ELF-1 (cell line): ENCODE results near the gene NUBP1.

Experiments used
- DNase-seq: peaks from one replicate; pipeline ENCODE4 v3.0.0-alpha.2; 2016; ENCODE audit warnings: low read depth, low spot score

Gene NUBP1

DNA sequence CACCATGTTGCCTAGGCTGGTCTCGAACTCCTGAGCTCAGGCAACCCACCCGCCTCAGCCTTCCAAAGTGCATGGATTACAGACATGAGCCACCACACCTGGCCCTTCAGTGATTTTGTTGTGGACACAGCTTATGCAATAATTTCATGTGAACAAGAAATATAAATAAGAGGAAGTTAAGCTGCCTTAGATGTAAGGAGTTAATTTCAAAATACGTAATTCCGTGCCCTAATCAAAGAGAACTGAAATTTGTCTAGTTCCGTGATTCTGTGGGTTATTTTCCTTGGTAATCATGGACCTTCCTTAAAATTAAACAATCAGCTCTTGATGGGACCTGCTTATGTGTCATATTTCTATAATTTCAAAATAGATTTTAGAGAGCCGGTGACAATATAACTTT is 63.1 kb downstream of the NUBP1 start:
- no peak for DNase-seq

DNA sequence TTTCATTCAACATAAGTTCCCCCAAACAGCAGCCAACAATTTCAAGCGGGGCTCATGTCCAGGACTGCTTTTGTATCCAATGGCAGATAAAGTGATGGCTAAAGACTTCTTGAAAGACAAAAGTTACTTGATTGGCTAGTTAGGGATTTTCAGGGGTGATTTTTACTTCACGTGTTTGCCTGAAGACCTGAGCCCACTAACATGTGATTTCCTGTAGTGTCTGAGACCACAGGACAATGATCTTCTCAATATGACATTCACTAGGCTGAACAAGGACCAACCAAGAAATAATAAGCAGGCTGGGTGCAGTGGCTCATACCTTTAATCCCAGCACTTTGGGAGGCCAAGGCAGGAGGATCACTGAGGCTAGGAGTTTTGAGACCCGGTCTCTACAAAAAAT is 64.6 kb downstream of the NUBP1 start:
- no peak for DNase-seq

DNA sequence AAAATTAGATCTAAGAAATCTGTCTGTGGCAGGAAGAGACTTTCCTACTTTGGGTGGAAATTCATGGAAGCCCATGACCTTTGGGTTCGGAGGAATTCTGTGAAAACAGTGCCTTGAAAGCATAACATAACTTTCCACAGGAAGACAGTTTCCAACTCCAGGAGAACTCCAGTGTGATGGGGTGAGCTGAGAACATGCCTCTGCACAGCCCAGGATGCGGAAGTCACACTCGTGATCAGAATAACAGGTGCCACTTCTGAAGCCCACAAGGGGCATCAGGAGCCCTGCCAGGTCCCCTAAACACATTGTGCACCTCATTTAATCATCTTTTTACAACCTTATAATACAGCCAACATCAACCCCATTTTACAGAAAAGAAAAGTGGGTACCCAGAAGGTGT is 65.2 kb downstream of the NUBP1 start:
- DNase-seq = no peak

DNA sequence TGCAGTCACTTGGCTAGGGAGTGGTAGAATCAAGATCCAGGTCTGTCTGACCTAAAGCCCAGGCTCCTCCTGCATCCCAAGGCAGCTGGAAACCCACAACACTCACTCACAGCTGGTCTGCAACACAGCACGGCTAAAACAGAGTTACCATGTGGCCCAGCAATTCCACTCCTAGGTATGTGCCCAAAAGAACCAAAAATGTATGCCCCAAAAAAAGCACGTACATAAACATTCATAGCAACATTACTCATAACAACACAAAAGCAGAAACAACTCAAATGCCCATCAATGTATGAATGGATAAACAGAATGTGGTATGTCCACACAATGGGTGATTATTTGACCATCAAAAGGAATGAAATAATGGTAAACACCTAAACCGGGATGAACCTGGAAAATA is 66.1 kb downstream of the NUBP1 start:
- DNase-seq = no peak

DNA sequence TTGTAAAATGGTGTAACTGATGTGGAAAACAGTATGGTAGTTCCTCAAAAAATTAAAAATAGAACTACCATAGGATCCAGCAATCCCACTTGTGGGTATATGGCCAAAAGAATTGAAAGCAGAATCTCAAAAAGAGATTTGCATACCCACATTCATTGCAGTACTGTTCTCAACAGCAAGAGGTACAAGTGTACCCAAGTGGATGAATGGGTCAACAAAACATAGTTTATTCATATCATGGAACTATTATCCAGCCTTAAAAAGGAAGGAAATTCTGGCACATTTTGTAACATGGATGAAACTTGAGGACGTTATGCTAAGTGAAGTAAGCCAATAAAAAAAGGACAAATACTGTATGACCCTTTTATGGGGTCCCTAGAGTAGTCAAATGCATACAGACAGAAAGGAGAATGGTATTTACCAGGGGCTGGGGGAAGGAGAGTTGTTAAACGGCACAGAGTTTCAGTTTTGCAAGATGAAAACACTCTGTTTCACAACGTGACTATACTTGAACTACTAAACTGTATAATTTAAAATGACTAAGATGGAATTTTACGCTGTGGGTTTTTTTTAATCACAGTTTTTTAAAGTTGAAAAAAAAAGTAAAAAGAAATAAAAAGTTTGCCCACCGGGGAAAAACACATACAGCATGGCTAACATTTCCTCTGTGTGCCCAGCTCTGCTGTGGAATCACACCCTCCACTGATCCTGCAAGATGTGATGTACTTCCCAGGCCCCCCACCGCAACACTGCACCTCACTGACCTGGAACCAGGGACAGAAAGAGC is 68.9 kb downstream of the NUBP1 start:
- DNase-seq = no peak

DNA sequence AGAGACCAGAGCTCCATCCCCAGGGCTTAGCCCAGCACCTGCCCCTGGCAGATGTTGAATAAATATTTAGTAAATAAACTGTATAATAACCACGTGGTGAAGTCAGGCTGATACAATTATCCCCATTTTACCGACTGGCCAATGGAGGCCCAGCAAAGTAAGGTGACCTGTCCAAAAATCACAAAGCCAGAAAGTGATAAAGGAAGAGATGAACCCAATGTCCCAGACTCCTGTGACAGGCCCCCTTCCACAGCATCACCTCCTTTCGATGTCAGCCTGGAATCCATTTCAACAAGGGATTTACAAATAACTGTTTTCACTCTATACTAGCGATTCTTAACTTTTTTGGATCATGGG is 69.4 kb downstream of the NUBP1 start:
- DNase-seq = no peak

DNA sequence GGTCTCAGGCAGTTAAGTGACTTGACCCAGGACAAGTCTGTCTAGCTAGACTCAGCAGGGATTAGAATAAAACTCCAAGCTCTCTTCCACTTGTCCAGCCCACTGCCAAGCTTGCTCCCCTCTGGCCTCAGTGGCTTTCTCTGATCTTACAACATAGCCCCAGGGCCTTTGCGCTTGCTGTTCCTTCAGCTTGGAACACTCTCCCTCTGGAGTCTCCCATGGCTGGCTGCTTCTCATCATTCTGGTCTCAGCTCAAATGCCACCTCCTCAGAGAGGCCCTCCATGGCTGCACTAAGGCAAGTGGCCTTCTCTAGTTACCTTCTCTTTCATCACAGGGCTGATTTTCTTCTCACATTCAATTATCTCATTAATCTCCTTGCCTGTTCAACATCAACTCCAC is 73.9 kb downstream of the NUBP1 start:
- no peak for DNase-seq

DNA sequence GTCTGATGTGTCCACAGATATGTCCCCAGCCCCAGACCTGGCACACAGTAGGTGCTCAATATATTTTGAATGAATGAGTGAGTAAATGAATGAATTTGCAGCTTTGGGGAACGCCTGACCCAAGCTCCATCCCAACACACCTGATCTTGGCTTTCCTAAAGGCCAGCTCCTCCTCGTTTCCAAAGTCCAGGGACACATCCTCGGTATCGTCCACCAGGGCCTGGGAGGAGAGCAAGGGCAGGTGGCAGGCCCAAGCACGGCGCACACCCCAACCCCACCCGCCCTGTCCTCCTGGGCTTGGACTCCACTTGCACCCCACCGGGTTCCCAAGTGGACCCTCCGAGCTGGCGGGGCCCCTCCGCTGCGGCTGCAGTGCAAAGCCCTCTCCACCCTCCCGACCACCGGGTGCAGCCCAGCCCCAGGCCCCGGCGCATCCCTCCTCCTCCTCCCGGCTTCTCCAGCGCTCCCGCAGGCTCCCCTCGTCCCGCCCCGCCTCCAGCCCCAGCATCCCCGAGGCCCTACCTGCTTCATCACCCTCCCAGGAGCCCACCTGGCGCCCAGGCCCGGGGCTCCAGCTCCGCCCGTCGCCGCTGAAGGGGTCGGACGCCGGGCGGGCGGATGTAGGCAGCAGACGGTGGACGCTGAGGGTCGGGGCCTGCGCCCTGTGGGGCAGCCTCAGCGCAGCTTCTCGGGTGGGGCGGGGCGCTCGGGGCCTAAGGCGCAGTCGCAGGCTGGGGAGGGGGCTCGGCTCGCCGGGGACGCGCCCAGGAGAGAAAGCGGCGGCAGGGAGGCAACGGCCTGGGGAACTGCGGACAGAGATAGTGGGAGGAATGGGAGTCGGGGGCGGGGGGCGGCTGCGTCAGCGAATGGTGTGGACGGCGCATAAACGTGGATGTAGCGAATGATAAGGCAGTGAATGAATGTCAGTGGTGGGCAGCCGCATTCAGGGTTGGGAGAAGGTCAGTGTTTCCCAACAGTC is 74.6 kb downstream of the NUBP1 start, which contains the start of gene TVP23A:
Gene TVP23A (minus strand): TSS at position 832 of the 979 bp plus-strand sequence. CDS start 301 bp downstream, at position 531.
- DNase-seq = no peak
